GM12873 (cell line): ENCODE measurements around the gene SAPCD2.
A peak's percentile ranks its signal among the peaks of the same experiment; 100 is the strongest.

Source experiments
- TF ChIP-seq, protein P1 (sequence below): IDR thresholded peaks from 2 replicates; pipeline ENCODE4 v1.5.1; 2012; ENCODE audit warnings: low read depth, mild to moderate bottlenecking, moderate library complexity, low read length, control low read depth; ENCODE audit not compliant: insufficient read depth; ENCODE audit errors: missing control alignments

The SAPCD2 gene

GRCh38 chr9:137034709-137035506 lies 35.4 kb downstream of the SAPCD2 start:
- TF ChIP-seq, protein P1, sequence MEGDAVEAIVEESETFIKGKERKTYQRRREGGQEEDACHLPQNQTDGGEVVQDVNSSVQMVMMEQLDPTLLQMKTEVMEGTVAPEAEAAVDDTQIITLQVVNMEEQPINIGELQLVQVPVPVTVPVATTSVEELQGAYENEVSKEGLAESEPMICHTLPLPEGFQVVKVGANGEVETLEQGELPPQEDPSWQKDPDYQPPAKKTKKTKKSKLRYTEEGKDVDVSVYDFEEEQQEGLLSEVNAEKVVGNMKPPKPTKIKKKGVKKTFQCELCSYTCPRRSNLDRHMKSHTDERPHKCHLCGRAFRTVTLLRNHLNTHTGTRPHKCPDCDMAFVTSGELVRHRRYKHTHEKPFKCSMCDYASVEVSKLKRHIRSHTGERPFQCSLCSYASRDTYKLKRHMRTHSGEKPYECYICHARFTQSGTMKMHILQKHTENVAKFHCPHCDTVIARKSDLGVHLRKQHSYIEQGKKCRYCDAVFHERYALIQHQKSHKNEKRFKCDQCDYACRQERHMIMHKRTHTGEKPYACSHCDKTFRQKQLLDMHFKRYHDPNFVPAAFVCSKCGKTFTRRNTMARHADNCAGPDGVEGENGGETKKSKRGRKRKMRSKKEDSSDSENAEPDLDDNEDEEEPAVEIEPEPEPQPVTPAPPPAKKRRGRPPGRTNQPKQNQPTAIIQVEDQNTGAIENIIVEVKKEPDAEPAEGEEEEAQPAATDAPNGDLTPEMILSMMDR, result peak; percentile 97

DNA sequence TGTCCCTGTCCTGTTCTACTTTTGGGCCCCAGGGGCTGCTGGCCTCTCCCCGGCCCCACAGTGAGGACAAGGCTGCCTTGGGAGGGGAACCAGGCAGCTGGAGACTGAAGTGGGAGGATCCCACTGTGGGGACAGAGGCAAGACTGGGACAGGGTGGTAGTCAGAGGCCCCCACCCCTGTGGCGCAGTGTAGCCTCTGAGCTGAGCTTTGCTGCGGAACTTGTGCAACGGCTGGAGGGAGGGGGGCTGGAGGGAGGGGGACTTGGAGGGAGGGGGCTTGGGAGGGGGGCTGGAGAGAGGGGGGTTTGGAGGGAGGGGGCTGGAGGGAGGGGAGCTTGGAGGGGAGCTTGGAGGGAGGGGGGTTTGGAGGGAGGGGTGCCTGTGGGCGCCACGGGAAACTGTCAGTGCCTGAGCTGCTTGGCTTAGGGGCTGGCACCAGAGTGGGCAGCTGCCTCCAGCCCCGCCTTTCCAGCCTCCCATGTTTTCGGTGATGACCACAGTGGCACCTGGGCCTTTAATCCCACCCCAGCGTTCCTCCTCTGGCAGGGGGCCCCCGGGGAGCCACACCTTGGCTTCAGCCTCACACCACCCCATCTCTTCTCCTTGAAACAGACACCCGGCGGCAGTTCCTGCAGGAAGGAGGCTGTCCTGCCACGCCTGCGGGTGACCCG lies 36.2 kb downstream of the SAPCD2 start:
- TF ChIP-seq, protein P1, result no peak

DNA sequence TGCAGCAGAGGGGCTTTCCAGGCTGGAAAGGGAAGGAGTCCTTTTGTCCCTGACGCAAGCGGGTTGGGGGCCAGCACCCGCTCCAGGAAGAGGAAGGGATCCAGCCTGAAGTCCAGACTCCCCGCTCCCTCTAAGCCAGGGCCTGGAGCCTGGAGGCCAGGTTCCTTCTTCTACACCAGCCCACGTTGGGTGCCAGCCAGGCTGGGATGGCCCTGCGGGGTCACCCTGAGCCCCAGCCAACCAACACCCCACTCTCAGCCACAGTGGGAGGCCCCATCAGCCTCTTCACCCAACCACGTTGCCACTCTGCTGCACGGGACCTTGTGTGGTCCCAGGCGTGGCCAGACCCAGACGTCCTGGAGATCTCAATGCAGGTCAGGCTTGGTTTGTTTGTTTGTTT lies 37.5 kb downstream of the SAPCD2 start:
- TF ChIP-seq, protein P1, result no peak

- TF ChIP-seq, protein P1, result no peak
Observed at GRCh38 chr9:137031904-137032640, 38.3 kb downstream of the SAPCD2 start, which contains the start of gene FUT7. Gene FUT7 (minus strand): TSS chr9:137032088. CDS start chr9:137031991, 97 bp downstream.

- TF ChIP-seq, protein P1, result no peak
Observed at GRCh38 chr9:137030538-137031527, 39.5 kb downstream of the SAPCD2 start.

GRCh38 chr9:137030006-137030405 lies 40.4 kb downstream of the SAPCD2 start:
- TF ChIP-seq, protein P1, result no peak
